GM19372 (cell line): ENCODE results near the gene WNT3.
"Not testable (repeated sequence)": the region's sequence is repeated elsewhere in the genome, so short reads cannot be mapped to it uniquely, and the experiment has no call there.

Source experiments
- ATAC-seq: cut with Tn5 transposase; IDR thresholded peaks from one replicate; pipeline ENCODE4 v1.9.1; 2021; ENCODE audit warnings: mild to moderate bottlenecking, low read depth, moderate library complexity; ENCODE audit not compliant: unreplicated experiment

Gene WNT3, protein sequence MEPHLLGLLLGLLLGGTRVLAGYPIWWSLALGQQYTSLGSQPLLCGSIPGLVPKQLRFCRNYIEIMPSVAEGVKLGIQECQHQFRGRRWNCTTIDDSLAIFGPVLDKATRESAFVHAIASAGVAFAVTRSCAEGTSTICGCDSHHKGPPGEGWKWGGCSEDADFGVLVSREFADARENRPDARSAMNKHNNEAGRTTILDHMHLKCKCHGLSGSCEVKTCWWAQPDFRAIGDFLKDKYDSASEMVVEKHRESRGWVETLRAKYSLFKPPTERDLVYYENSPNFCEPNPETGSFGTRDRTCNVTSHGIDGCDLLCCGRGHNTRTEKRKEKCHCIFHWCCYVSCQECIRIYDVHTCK

DNA sequence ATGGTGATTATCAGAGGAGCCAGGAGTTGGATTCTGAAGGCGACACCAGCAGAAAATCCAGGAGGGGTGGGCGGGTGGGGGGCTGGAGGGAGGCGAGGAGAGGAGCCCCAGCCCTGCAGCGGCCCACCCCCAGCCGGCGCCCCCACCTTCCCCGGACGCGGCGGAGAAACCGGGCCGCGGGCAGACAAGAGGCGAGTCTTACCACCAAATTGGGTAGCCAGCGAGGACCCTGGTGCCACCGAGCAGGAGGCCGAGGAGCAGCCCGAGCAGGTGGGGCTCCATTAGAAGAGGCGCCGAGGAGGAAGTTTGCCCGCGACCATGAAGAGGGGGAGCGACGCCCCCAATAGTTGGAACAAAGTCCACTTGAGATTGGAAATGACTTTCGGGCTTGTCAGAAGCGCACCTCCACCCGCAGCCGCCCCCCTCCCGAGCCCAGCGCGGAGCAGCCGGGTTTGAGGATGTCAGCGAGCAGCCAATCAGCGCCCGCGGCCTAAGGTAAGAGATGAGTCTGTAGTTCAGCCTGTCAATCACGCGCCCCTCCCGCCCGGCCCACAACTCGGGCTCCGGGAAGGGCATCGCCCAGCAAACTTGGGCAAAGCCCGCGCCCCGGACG is at the start of gene WNT3:
Gene WNT3, minus strand, starts transcription at position 377 of the 613 bp plus-strand sequence. Its CDS starts 95 bp downstream, at position 282.
- no peak for ATAC-seq

GRCh38 chr17:46866747-46867146 is 48.3 kb upstream of the WNT3 start:
- no peak for ATAC-seq

DNA sequence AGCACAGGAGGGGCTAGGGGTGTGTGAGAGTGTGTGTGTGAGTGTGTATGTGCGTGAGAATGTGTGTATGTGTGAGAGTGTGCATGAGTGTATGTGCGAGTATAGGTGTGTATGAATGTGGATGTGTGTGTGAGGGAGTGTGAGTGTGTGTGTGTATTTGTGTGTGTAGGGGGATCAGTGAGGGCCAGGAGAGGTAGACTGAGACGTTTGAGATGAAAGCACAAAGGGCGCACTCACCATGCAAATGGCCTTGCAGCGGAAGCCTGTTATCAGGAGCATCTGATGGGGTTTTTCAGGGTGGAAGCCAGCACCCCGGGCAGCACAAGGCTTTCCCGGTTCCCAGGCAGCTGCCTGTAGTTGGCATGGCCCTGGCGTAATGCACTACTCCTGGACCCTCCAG is 47.8 kb upstream of the WNT3 start:
- no peak for ATAC-seq

DNA sequence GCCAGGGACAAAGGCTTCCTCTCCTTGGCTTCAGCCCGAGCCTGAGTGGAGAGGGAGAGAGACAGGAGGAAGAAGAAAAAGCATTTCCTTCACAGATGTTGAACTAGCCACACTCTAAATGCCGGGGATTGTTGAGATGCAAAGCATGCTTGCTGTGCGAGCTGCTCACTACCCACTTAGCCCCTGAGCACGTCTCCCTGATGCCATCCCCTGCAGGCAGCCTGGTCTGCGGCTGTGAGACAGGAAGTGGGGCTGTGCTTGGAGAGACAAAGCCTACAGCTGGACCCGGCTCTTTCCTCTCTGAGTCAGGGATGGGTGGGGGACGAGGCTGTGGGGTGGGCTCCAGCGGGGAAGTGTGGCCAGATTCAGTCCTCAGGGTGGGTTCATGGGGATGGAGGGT is 46.6 kb upstream of the WNT3 start:
- no peak for ATAC-seq

DNA sequence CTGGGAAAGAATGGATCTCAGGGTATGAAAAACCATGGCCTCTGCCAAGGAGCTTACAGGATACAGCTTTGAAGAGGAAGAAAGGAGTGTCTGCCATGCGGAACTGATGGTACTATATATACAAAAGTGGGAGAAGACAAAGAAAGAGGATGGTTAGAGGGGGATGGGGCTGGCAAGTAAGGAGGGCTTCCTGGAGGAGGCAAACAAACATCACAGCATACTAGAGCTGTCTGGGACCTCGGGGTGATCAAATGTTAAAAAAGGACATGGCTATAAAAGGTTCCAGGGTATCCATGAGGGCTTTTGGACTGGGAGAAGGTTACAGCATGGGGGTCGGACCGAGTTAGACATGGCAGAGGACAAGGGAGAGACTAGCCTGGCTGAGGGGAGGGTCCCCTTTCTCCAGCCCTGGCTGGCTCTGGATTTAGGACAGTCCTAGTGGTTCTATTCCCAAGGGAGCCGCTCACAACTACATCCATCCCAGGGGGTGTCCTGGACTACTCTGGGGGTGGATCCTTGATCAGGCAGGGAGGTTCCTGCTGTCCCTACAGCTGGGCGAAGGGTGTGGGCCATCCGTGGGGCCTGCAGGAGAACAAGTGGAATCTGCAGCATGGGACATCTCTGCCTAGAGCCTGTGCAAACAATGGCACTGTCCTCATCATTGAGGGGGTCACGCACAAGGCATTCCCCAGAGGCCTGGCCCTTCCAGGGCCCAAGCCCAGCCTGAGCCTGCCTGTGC is 45.1 kb upstream of the WNT3 start:
- no peak for ATAC-seq

DNA sequence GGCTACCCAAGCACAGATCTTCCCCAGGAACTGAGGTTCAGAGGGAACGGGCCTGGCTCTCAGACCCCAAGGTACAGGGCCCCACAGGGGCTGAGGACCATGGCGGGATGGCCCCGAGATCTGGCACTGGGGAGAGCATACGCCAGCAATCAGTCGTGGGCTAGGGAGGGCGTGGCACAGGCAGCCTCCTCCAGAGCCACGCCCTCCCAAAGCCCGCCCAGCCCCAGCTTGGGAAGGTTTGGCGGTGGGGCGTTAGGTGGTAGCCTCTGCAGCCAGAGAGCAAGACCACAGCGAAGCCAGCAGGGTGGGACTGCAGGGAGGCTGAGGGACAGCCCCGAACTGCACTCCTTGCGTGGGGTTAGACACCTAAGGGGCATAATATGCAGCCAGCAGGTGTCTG is 44.5 kb upstream of the WNT3 start:
- ATAC-seq, result no peak

- ATAC-seq, result no peak
Observed at GRCh38 chr17:46859996-46860395, 41.5 kb upstream of the WNT3 start.

DNA sequence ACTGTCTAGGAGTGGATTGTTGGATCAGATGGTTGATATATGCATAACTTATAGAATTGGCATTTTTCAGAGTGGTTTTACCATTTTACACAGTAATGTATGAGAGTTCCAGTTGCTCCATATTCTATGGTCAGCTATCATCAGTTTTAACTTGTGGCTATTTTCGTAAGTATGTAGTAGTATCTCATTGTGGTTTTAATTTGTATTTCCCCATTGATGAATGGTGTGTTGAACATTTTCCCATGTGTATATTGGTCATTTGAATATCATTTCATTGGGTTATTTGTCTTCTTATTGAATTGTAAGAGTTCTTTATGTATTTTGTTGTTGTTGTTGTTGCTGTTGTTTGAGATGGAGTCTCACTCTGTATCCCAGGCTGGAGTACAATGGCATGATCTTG is 39.1 kb upstream of the WNT3 start:
- no peak for ATAC-seq

DNA sequence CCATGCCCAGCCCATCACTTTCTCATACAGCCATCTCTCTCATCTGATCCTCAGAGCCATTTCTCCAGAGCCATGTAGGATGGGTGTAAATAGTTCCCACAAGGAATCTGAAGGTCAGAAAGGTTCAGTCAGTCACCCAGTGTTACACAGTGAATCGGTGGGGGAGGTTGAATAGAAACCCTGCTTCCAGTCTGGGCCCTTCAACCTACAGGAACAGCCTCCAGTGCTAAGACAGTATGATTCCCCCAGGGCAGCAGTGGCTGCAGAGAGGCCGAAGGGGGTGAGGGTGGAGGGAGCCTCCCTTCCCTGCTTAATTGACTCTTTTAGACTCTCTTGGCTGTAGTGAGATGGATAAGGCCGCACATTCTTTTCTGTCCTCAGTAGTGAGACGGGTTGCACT is 36.5 kb upstream of the WNT3 start:
- ATAC-seq, result no peak

- no peak for ATAC-seq
Observed at GRCh38 chr17:46854515-46854914, 36.0 kb upstream of the WNT3 start.

DNA sequence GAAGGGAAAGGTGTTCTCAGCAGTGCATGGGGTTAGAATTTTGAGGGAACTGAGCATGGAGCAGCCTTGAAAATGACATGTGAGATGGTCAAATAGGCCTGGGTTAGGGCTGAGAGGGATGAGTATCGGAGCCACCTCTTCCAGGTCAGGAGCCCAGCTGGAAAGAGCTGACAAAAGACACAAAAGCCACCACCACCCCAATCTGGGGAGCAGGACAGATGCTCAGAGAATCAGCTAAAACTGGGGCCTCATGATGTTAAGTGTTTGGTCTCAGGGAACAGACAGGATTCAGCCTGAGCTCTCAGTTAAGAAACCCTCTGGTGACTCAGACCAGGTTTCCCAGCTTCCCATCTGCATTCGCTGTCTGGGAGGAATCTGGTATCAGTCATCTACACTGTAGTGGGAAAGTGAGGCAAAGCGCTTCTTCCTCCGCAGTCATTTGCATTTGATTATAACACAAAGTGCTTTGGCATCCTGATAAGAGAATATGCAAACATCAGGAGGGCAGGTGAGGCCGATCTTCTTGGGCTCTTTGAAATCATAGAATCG is 35.5 kb upstream of the WNT3 start:
- no peak for ATAC-seq

DNA sequence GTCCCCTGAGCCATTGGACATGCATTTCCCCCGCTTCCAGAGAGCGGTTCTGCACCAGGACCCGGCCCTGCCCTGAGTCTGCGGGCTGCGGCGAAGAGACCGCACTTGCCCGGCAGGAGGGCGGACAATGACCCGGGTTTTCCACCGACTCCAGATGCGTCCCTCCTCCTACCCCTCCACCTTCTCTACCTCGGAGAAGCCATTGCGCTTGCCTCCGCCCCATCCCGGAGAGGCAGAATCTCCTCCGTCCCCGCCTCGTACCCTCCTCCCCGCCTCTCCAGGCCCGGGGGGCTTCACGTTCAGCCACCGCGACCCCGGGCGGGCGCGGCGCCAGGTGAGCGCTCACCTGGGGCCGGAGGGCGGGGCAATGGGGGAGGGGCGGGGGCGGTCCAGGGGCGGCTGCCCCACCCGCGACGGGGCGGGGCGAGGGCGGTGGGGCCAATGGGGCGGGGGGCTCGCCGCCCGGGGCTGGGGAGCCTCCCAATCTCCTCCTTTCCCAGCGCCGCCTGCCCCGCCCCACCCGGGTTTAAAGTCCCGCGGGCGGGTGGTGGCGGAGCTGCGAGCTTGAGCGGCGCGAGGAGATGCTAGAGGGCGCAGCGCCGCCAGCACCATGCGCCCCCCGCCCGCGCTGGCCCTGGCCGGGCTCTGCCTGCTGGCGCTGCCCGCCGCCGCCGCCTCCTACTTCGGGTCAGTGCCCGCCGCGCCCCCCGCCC is 32.7 kb upstream of the WNT3 start, which contains the start of gene WNT9B:
Gene WNT9B, plus strand, starts transcription at position 555 of the 713 bp plus-strand sequence. Its CDS starts 56 bp downstream, at position 611.
- ATAC-seq, result no peak

- ATAC-seq, result no peak
Observed at GRCh38 chr17:46850688-46851028, 32.2 kb upstream of the WNT3 start.

DNA sequence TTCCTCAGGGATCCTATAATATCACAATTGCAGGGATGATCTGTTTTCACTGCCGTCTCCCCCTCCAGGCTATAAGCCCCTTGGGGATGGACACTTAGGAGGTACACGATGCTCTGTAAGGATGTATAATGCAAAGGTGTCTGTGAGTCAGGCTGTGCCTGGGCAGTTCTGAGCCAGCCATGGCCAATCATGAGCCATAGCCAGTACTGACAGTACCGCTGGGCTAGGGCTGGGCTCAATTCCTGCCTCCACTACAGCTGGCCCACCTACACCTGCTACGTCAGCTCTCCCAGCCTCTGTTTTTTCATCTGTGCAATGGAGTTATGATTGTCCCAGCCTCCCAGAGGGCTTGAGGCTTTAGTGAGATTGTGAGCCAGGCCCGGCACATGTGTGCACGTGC is 30.0 kb upstream of the WNT3 start:
- no peak for ATAC-seq

DNA sequence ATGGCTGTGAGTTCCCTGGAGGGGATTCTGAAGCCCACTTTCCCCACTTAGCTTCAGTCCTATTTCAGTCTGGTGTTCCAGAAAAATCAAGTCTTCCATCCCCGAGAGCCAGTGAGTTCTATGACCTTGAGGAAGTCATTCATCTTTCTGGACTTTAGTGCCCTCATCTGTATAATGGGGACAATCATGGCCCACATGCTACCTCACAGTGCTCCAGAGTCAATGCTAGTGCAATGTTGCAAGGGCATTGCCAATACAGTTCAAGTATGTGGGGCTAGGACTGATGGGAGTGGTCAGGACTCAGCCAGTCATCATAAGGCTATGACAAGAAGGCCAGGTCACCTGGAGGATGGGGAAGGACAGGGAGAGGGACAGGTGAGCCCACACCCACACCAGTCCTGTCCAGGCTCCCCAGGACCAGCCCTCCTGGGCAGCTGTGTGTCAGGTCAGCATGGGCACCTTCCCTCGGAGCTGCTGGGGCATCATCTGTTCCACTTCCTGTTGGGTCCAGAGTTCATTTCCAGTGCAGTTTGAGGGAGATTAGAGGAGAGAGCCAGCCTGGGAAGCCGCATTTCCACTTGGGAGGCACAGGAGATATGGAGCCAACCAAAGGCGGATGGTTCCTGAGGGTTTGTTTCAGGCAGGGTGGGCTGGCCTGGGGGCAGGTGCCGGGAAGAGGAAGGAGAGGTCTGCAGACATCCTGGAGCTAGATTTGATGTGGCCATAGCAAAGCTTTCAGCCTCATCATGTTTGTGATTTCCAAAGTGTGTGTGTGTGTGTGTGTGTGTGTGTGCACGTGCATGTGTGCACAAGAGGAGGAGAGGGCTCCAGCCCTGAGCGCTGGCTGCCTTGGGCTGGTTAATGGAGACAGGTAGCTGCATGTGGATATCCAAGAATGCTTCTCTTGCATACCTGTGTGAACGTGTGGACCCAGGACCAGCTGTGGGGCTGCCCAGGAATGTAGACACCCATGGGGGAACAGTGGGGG is 29.0 kb upstream of the WNT3 start:
- ATAC-seq, result no peak

DNA sequence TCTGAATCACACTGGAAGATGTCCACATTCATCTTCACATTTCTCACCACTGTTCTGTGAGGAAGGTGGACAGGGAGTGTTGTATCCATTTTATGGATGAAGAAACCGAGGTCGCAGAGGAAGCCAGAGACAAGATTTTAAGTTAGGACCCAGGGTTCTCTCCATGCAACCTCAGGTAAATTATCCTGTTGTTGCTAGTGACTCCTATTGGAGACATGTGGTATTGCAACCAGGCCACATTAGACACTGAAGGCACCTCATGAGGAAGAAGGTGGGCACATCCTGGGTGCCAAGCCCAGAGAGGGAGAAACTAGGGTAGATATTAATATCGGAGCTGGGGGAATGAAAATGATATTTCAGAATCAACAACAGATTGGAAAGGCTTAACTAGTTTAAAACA is 24.3 kb upstream of the WNT3 start:
- no peak for ATAC-seq

DNA sequence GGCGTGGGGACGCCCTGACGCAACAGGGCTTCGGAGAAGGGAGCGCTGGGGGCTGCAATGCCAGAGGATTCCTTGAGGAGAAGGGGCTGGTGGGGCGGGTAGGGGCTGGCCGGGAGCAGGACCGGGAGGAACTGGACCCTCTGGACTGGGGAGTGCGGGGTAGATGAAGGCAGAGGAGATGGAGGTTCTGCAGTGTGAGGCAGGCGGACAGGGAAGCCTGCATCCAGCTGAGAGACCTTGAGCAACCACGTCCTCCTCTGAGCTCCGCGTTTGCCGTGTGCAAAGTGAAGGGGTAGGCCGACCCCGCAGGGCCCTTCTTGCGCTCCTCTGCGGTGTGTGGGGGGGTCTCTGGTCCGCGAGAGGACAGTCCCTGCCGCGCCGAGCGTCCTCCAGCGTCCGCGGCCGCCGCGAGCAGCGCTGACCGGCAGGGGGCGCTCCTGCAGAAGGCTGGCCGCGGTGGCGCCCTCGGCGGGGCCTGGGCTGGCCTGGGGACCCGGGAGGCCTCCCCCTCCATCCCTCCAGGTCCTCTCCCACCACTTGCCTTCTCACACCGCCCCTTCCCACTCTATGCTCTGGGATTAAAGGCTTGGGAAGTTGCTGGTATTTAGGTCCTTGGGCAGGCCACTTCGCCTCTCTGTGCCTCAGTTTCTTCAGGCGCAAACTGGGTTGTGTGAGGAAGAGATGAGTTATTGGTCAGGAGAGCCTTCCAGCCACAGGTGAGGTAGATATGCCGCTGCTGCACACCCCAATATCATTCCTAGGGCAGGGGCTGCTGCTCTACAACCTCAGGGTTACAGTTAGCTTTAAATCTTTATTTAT is 23.3 kb upstream of the WNT3 start:
- no peak for ATAC-seq

GRCh38 chr17:46840596-46840995 is 22.1 kb upstream of the WNT3 start:
- ATAC-seq, result not testable (repeated sequence)

- ATAC-seq, result no peak
Observed at GRCh38 chr17:46839211-46839610, 20.7 kb upstream of the WNT3 start.
